ENCODE measurements around the gene ABHD4. TPM values are rescaled to one million over a fixed set of nuclear protein-coding genes. Genes with fewer than 3 reads are reported as not detected.

Gene ABHD4
- total RNA-seq, 4 donors from 2014 or later = 17.5 to 41.1 (median 23.1) TPM

GRCh38 chr14:22622255-22622654 is 24.2 kb downstream of the ABHD4 start:
- Histone ChIP-seq H3K27me3 (no peaks in the 10 kb centered on the region), H3K4me3 (no peak overlapping the region), H3K4me1 (no peaks in the 10 kb centered on the region), H3K27ac (no peak overlapping the region), H3K9me3 (no peaks in the 10 kb centered on the region), H3K36me3 (no peaks in the 10 kb centered on the region)
- in situ Hi-C loops (cut with MboI; ENCODE audit: low pct_ligation_motif_present in 1 of 4, low pct_unique_long_range_greater_than_20kb in 1 of 4, low sequenced_read_pairs in 3 of 4) = no loop called here
- no peak for TF ChIP-seq EP300 (IDR thresholded peaks at IDR 0.05; ENCODE audit: low read depth)
- TF ChIP-seq POLR2A (IDR thresholded peaks at IDR 0.05) = no peak
- TF ChIP-seq POLR2AphosphoS5 (IDR thresholded peaks at IDR 0.05) = no peak
- no peak for TF ChIP-seq CTCF (IDR thresholded peaks at IDR 0.05)
- DNase-seq = no peak
- intact Hi-C loops (cut with DNase I; ENCODE audit: low total_unique reads) = no loop called here
- 83 to 85% methylated on average over 1 to 2 of the region's 2 CpGs for WGBS, 2 donors (ENCODE audit: low coverage in 1 of 2)

- H3K9me3 ChIP-seq = no peaks in the 10 kb centered on the region
- H3K4me3 ChIP-seq = no peak overlapping the region
- no peaks in the 10 kb centered on the region for H3K4me1 ChIP-seq
- no peaks in the 10 kb centered on the region for H3K27me3 ChIP-seq
- DNase-seq = no peak
- H3K27ac ChIP-seq = no peak overlapping the region
- intact Hi-C loops (cut with DNase I; ENCODE audit: low total_unique reads) = no loop called here
- WGBS, 2 donors (ENCODE audit: low coverage in 1 of 2) = 21 to 45% methylated on average over 2 of the region's 2 CpGs
- in situ Hi-C loops (cut with MboI; ENCODE audit: low pct_ligation_motif_present in 1 of 4, low pct_unique_long_range_greater_than_20kb in 1 of 4, low sequenced_read_pairs in 3 of 4) = no loop called here
- no peaks in the 10 kb centered on the region for H3K36me3 ChIP-seq
- TF ChIP-seq EP300 (IDR thresholded peaks at IDR 0.05; ENCODE audit: low read depth) (no peak), POLR2AphosphoS5 (IDR thresholded peaks at IDR 0.05) (no peak), POLR2A (IDR thresholded peaks at IDR 0.05) (no peak), CTCF (IDR thresholded peaks at IDR 0.05) (no peak)
Observed at GRCh38 chr14:22623047-22623446, 24.9 kb downstream of the ABHD4 start.

GRCh38 chr14:22626590-22626989 is 28.5 kb downstream of the ABHD4 start:
- H3K4me1 ChIP-seq = no peaks in the 10 kb centered on the region
- 80 to 89% methylated on average over 6 of the region's 6 CpGs for WGBS, 2 donors (ENCODE audit: low coverage in 1 of 2)
- no peak for DNase-seq
- no peak overlapping the region for H3K4me3 ChIP-seq
- H3K27me3 ChIP-seq = no peaks in the 10 kb centered on the region
- in situ Hi-C loops (cut with MboI; ENCODE audit: low pct_ligation_motif_present in 1 of 4, low pct_unique_long_range_greater_than_20kb in 1 of 4, low sequenced_read_pairs in 3 of 4) = no loop called here
- no peak overlapping the region for H3K27ac ChIP-seq
- no peaks in the 10 kb centered on the region for H3K9me3 ChIP-seq
- intact Hi-C loops (cut with DNase I; ENCODE audit: low total_unique reads) = no loop called here
- no peak for TF ChIP-seq POLR2AphosphoS5 (IDR thresholded peaks at IDR 0.05)
- TF ChIP-seq CTCF (IDR thresholded peaks at IDR 0.05) = no peak
- H3K36me3 ChIP-seq = no peaks in the 10 kb centered on the region

- no peaks in the 10 kb centered on the region for H3K4me1 ChIP-seq
- H3K27me3 ChIP-seq = no peaks in the 10 kb centered on the region
- DNase-seq = no peak
- H3K4me3 ChIP-seq = no peak overlapping the region
- intact Hi-C loops (cut with DNase I; ENCODE audit: low total_unique reads) = no loop called here
- in situ Hi-C loops (cut with MboI; ENCODE audit: low pct_ligation_motif_present in 1 of 4, low pct_unique_long_range_greater_than_20kb in 1 of 4, low sequenced_read_pairs in 3 of 4) = no loop called here
- WGBS, 2 donors (ENCODE audit: low coverage in 1 of 2) = 66 to 81% methylated on average over 7 of the region's 7 CpGs
- H3K9me3 ChIP-seq = no peaks in the 10 kb centered on the region
- TF ChIP-seq CTCF (IDR thresholded peaks at IDR 0.05) (no peak), POLR2A (IDR thresholded peaks at IDR 0.05) (no peak), POLR2AphosphoS5 (IDR thresholded peaks at IDR 0.05) (no peak), EP300 (IDR thresholded peaks at IDR 0.05; ENCODE audit: low read depth) (no peak)
- no peak overlapping the region for H3K27ac ChIP-seq
- H3K36me3 ChIP-seq = no peaks in the 10 kb centered on the region
Observed at GRCh38 chr14:22627506-22628263, 29.6 kb downstream of the ABHD4 start.

Data from transverse colon (tissue), 4 donors.